Measurements from ENCODE around the gene TGFBR1.

The TGFBR1 gene

DNA sequence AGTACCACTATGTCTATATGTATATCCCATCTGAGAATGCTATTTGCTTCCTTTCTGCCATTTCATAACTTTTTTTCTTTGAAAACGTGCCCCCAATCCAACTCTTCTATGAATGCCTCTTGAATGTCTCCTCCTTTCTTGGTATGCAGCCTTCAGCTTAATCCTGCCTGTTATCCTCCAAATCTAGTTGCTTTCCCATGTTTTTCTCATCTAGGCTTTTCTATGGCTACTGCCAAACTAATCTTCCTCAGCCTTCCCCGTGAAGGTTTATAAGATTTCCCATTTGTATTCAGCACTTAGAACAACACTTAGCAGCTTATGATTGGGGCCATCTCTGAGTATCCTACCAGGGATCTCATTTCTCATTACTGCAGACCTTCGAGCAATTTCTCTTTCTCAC is 2.5 kb downstream of the TGFBR1 start:
- DNase-seq = no peak

DNA sequence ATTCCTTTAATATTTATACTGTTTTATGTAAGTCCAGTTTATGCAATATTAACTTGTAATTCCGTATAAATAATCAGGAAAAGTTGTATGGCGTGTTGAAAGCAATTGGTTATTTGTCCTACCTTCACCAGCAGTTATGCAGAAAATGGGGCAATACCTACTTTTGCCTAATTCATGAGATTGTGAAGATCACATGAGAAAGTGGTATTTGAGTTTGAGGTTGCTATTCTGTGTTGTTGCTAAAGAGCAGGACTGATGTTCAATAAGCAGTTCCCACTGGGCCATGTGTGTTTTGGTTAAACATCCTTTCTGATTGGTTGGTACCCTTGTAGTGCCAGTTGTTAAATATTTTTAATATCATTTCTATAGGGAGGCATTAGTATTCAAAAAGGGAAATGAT is 3.2 kb downstream of the TGFBR1 start:
- DNase-seq = no peak

DNA sequence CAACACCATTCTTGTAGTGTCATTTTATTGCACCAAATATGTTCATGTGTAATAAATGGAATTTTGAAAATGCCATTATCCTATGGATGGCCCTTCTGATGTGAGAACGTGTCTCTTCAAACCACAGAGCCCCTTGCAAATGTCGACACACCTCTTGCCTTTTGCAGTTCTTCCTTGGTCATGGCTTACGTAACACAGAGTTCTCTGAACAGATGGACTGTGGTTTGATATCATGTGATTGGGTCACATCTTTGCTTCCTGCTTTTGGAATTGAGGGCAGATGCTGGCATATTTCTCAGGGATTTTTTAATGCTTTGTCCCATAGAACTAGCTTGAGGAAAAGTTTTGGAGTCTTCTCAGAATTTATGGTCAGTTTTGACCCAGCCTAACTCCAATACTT is 4.6 kb downstream of the TGFBR1 start:
- DNase-seq = no peak

DNA sequence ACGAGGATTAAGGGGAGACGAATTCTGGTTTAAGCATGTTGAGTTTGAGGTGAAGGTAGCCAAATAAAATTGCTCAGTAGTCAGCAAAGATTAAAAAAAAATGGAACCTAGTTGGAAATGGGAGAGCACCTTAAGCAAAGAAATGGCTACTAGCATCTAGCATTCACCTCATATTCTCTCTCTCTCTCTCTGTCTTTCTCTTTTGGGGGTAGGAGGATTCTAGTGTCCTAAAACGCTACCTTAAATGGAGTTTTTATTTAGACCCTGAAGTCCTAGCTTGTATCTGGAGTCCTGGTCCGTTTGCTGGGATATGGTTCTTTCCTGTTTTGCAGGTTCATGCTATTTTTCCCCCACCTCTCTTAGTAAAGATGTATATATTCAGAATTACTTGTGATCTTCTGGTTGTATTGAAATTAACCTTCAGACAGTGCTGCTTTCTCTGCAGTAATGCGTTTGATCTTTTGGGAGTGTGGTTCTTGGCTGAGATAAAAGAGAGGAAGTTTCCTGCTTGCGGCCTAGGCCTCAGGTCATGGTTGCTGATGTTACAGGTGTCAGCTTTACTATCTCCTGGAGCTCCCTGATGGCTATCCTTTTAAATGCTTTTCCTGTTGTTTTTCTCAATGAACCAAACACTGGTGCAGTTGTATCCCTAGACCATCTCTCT is 8.0 kb downstream of the TGFBR1 start:
- peak in 3 of 5 experiments; percentile 44 to 71 (median 64) for DNase-seq

DNA sequence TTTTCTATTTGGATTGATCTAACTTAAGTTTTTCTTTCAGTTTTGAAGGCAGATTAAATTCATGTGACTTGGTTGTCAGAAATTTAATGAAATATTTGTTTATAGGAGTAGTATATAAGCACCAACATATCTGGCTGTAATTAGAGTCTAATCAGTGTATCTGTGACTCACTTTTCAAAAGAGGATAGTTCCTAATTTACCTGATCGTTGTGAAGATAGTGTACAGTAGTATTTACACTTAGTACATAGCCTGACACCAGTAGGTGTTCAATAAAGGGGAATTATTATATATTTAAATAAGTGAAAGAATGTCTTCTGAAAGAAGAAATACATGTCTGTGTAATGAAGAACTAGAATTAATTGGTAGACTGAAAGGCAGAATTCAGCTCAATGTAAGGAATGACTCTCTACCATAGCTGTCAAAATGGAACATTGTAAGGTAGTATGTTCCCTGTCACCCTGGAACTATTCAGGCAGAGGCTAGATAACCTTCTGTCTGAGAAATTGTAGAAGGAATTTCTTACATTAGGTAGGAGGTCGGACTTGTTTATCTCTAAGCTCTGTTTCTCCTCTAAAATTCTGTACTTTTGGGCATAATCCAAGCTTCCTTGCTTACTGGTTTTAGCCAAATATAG is 8.6 kb downstream of the TGFBR1 start:
- no peak for DNase-seq

DNA sequence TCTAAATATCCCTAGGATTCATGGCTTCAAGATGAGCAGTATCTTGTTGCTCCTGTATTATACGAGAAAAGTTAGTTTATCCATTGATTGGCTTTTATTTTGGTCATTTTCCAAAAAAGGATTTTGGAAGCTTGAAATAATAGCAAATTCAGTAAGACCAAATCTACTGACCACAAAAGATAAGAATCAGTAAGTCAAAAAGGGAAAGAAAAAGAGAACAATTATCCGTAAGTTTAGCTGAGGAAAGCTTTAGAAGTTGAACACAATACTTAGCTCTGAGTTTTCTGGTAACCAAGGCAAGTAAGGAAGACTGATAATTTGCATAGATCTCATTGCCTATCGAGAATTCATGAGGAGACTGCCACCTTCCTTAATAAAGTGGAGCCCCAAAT is 9.1 kb downstream of the TGFBR1 start:
- no peak for DNase-seq

DNA sequence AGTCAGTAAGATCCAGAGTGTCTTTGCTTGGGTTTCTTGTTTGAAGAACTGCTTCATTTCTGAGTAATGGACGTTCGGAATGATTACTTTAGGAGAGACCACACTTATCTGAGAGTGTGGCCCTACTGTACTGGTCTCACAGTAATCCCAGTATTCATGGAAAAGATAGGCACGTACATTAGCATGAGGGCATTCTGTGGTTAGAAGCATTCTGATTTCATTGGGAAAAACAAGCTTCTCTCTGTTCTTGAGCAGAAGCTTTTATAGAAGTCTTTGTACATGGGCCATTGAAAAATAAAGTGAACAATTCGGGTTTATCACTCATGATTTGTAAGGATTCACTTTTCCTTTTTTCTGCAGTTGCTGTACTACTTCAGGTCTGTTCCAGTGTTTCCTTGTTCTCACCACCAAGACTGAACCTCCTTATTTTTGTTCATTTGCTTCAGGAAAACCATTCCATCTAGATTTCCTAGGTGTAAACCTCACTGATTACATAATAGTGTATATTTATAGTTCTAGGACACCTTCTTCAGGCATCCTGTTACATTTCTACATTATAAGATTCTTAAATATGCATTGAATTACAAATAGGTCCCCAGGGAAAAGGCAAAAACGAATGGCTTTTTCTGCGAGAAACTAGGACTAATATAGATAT is 10.1 kb downstream of the TGFBR1 start:
- DNase-seq = no peak

DNA sequence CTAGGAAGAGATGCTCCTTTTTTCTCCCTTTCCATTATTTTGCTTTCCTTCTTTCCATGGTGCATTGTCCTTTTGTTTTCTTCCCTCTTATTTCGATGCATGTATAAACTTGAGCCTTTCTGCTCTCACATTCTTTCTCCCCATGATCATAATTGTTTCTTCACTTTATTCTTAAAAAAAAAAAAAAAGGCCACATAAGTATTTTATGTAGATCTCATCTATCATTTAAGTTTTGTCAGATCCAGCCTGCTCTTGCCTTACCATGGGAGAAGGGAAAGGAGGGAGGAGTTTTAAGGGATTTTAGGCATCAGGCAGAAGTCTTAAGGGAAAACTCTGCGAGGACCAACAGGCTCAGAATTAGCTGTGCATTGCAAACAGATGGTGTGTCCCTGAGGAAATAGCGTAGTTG is 11.1 kb downstream of the TGFBR1 start:
- no peak for DNase-seq

DNA sequence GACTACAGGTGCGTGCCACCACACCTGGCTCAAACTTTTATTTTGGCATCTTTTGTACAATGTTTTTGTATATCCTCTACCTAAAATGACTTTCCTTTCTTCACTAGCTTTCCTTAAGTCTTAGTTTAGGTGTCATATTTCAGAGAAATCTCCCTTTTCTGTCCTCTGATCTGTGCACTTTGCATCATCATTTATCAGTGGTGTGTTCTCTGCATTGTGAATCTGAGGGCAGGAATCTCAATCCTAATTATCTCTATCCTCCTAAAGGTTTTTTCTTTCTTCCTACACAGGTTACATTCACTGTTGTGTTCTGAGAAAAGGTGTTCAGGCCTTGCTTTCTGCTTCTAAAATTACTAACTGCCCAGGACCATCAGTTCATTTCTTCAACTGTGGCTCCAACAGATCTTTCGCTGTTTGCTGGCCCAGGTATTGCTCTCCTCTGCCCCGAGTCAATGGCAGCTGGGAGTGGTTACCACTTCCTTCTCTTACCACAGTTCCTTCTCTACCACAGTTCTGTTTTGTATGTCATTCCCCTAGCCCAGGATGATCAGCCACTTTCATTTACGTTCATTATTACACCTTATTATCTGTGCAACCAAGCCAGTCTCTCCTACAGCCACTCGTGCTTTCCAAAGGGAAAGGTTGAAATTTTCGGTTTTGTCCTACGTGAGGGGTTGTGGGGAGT is 14.0 kb downstream of the TGFBR1 start:
- DNase-seq = peak in 3 of 5 experiments; percentile 26 to 92 (median 61)

DNA sequence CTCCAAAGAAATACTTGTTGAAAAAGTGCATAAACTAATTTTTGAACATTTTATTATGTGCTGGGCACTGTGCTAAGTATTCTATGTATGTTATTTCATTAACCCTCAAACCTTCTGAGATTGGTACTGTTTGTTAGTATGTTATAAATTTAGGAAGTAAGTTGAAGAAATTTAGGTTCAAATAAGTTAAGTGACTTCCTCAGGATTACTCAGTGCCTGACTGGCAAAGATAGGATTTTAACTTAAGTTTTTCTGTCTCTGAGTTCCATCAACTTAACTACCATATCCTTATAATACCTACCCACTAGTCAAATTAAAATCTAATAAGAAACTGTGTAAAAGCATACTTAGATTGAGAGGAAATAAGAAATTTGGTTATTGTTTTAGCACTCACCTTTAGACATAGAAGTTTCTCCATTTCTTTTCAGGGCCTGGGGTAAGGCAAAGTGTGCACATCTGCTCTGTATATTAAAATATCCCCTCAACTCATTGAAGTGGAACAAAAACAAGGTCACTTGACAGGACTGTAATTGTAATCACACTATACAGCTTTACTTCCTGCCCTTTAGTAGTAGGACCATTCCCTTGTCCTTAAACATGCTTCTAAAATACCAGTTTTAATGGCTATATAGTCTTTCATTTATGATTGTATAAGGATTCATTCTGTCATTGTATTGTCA is 15.2 kb downstream of the TGFBR1 start:
- no peak for DNase-seq

DNA sequence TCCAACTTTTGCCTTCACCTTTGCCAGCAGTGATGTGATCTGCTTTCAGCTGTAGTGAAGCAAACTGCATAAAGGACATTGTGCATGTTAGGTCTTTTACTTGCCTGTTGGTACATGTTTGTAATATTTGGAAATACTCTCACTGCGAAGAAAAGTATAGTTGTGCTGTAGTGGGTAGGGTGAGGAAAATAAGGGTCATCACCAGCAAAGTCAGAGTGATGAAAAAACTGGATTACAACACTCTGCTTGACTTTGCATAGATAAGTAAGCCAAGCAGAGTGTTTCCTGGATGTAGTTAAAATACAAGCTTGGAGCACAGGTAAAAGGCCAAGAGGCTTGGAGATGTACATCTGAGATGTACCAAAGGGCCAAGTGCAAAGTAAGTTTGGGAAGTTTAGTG is 16.7 kb downstream of the TGFBR1 start:
- DNase-seq = no peak

DNA sequence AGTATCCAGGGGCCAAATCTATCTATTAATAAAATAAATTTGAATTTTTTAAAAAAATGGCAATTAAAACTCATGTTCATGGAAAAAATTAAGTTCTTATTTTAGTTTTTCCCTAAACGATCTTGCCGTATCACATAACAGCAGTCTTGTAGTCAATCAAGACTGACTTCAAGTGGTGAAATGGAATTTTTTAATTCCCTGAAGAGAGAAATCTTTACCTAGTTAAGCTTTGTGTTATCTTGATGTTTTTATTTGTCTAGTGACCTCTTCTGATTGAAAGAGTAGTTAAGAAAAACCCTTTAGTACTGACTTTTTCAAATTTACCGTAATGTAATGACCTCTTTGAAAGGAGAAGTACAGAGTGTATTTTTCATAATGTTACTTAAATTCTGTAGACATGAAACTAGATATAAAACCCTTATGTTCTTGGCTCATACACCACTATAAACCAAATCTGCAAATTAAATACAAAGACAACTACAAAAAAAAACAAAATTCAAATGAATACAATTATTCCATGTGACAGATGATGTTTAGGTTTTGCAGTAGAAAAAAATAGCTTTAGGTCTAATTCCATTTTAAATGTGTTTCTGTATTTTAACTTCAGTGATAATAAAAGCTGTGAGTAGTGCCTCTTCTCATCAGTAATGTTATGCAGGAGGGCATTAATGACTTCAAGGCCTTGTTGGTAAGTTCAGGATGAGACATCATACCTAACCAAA is 19.8 kb downstream of the TGFBR1 start:
- DNase-seq = no peak

DNA sequence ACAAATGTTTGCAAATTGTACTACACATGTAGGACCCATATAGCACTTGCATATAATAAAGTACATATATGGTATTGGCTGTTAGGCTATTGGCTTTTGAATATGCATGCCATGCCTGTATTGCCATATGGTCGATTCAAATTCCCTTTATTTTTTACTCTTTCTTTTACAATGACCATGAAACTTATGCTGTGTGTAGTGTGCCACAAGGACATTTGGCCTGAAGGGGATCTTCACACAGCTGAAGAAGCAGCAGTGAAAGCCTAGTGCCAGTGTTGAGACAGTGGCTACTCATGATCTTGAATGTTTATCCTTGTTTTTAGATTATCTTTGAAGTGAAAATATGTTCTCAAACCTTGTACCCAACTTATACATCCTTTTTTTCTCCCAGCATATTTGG is 20.5 kb downstream of the TGFBR1 start:
- no peak for DNase-seq

DNA sequence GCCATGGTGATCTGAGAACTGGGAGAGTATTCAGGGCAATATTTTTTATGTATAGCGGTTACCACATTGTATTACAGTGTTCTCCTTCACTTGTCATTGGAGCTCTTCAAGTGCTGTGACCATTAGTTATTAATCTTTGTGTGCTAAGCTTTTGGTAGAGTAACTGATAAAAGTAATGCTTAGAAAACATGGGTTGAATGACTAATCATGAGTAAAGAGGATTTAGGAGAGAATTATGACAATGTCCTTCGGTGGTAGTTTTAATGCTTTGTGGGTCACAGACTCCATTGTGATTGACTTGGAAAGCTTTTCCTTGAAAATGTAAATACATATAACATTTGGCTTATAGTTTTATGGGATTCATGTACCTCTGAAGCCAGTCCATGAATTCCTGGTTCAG is 21.4 kb downstream of the TGFBR1 start:
- DNase-seq = no peak

DNA sequence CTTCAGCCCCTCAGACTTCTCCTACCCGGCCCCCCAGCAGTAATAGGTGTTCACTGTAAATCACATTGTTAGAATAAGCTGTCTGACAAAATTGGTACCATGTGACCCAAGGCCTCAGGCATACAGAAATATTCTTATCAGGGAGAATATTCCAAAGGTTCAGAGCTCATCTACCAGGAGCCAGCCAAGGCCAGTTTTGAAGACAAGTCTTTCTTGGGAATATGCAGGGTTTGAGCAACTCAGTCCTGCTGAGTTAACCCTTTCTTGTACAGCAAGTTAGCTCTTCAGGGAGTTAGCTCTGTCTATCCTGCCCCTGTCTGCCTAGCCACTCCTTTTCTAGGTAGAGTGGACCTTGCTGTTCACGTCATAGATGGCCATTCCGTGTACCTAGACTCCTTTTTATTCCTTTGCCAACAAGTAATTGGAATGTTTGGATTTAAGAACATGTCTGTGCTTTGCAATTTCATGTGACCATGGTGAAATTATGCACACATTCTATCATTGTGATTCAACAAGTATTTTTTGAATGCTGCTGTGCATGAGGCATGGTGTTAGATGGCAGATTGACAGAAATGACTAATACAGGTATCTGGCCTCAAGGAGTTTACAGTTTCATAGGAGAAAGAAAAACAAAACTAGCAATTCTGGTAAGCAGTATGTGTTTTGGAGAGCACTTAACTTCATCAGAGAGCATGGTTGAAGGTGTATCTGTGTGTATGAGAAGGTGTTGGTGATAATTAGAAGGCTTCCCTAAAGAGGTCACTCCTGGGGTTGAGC is 22.6 kb downstream of the TGFBR1 start:
- peak in 1 of 5 experiments; percentile 57 for DNase-seq

DNA sequence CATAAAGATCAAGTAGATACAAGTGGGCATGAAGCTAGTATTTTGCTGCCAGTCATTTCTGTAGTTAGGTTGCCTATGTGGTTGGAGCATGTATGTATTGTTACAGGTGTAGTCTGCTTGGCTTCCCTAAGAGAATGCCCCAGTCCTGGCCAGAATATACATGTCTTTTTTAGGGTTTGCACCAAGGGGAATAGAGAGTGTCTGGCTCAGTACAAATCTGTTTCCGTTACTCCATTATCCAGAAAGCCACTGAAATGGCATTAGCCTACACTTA is 23.2 kb downstream of the TGFBR1 start:
- peak in 1 of 5 experiments; percentile 53 for DNase-seq

DNA sequence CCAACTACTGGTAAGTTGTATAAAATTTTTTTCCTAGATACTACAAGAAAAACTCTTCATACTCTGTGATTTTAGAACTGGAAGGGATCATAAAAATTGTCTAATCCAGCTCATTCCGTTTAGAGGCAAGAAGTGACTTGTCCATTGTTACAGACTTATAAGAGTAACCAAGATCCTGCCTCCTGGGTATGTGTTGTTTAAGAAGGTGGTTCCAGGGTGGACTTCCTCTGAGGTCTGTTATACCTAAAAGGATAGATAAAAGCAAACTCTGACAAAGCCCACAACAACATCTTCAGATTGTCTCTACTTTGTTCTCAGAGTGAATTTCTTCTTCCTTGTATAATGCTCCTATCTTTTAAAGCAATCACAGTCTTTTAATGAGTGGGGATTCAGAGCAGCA is 24.2 kb downstream of the TGFBR1 start:
- peak in 1 of 5 experiments; percentile 25 for DNase-seq

DNA sequence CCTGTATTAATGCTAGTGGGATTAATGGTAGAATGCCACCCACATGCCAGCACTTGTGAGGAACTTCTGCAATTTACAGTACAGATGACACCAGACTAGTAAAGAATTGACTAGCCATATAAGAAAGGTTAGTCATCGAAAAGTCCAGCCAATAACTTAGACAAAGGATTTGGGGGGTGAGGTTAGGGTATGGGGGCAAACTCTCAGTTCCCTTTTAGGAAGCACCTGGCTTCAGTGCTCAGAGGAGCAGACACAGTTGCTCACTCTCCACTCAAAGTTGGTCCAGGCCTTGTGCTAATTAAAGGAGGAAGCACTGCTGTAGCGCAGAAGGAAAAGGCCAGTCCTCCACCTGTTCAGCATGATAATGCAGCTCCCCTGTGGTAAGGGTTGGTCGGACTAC is 25.2 kb downstream of the TGFBR1 start:
- DNase-seq = no peak

DNA sequence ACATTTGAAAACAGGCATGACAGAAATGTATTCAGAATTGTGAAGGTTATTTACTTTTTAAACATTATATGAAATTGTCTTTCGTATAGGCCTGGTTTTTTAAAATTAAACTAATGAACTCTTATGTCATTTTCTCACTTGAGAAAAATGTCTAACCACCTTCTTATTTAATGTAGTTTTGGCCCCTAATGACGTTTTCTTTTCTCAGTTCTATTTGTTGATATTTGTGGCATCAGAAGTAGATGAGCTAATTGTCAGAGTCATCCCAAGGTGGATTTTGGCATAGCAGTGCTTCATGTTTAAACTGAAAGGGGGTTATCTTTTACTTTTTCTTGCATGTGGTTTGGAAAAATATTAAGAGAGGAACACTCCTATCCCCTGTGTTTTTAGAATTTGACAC is 28.2 kb downstream of the TGFBR1 start:
- no peak for DNase-seq

DNA sequence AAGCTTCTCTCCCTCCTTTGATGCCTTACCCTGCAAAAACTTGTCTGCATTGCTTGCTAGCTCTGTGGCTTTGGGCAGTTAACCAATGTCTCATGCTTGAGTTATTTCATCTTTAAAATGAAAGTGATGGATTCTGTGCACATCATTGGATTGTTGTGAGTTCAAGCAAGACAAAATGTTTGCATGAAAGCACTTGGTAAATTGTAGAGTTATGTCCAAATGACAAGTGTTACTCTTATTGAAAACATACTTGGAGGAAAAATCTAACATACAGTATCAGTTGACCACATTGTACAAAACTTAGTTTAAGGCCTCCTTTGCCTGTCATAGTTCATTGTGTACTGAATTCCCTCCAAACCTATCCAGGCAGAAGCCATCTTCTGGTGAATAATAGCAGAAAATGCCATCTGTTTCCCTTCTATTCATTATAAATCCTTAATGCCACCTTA is 30.0 kb downstream of the TGFBR1 start:
- DNase-seq = peak in 1 of 5 experiments; percentile 67

DNA sequence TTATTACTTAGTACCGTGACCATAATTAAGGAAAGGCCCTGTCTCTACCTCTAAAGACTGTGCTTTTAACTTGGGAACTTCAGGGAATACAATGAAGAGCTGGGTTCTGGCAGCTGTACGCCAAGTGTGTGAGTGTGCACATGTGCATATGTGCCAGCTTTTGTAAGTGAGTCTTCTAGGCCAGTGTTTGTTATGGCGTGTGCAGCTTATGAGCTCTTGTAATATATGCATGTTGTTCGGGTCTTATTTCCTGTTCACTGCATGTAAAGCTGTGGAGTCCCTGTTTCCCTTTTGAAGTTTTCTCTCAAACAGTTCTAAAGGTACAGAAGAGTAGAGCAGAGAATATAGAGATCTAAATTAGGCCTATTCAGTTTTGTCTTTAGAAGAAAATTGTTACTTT is 30.5 kb downstream of the TGFBR1 start:
- DNase-seq = peak in 1 of 5 experiments; percentile 55

DNA sequence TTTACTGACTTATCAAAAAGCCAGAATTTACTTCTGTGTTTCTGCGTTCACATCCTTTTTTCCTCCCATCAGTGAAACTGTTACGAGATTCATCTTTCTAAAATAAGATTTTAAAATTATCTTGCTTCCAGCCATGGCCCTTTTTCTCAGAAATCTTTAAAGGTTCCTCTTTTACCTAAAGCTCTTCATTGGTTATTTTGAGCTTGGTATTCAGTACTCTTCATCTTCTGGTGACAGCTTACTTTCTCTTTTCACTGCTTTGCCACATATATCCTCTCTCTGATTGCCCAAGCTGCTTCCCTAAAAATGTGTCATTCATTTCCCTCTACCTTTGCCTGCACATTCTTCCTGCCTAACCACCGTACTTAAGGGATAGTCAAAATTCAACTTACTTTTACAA is 32.3 kb downstream of the TGFBR1 start:
- DNase-seq = no peak
